GM19351 (cell line): ENCODE results near the gene MGA.

Source experiments
- ATAC-seq: cut with Tn5 transposase; IDR thresholded peaks from one replicate; pipeline ENCODE4 v1.9.1; 2021; ENCODE audit warnings: mild to moderate bottlenecking, moderate library complexity; ENCODE audit not compliant: unreplicated experiment

The MGA gene

GRCh38 chr15:41656188-41656587, 4.0 kb upstream of the MGA start:
- ATAC-seq, result no peak

GRCh38 chr15:41658689-41659088, 1.5 kb upstream of the MGA start:
- ATAC-seq, result no peak

- no peak for ATAC-seq
Measured at GRCh38 chr15:41659190-41659589, 1.0 kb upstream of the MGA start.

GRCh38 chr15:41659855-41660234, 360 bp upstream of the MGA start:
- no peak for ATAC-seq

- no peak for ATAC-seq
Measured at GRCh38 chr15:41661078-41661517, 893 bp downstream of the MGA start.

GRCh38 chr15:41661518-41662225, 1.5 kb downstream of the MGA start:
- ATAC-seq, result peak; percentile 44

- no peak for ATAC-seq
Measured at GRCh38 chr15:41666353-41666920, 6.2 kb downstream of the MGA start.

- no peak for ATAC-seq
Measured at GRCh38 chr15:41669701-41670100, 9.5 kb downstream of the MGA start.

- no peak for ATAC-seq
Measured at GRCh38 chr15:41671656-41672648, 11.7 kb downstream of the MGA start.

GRCh38 chr15:41675337-41675736, 15.1 kb downstream of the MGA start:
- no peak for ATAC-seq

GRCh38 chr15:41678742-41679141, 18.5 kb downstream of the MGA start:
- no peak for ATAC-seq

GRCh38 chr15:41683955-41684354, 23.8 kb downstream of the MGA start:
- no peak for ATAC-seq

GRCh38 chr15:41688671-41689070, 28.5 kb downstream of the MGA start:
- no peak for ATAC-seq

- ATAC-seq, result no peak
Measured at GRCh38 chr15:41689083-41689482, 28.9 kb downstream of the MGA start.

GRCh38 chr15:41689834-41690233, 29.6 kb downstream of the MGA start:
- ATAC-seq, result no peak

GRCh38 chr15:41690636-41691035, 30.4 kb downstream of the MGA start:
- no peak for ATAC-seq

GRCh38 chr15:41691471-41691870, 31.3 kb downstream of the MGA start:
- no peak for ATAC-seq

GRCh38 chr15:41692049-41692448, 31.8 kb downstream of the MGA start:
- no peak for ATAC-seq

- ATAC-seq, result no peak
Measured at GRCh38 chr15:41693757-41694156, 33.6 kb downstream of the MGA start.

- peak; percentile 88 for ATAC-seq
Measured at GRCh38 chr15:41695750-41696436, 35.7 kb downstream of the MGA start.

GRCh38 chr15:41698779-41699178, 38.6 kb downstream of the MGA start:
- no peak for ATAC-seq
